ENCODE measurements around the gene HHIPL1.

DNA sequence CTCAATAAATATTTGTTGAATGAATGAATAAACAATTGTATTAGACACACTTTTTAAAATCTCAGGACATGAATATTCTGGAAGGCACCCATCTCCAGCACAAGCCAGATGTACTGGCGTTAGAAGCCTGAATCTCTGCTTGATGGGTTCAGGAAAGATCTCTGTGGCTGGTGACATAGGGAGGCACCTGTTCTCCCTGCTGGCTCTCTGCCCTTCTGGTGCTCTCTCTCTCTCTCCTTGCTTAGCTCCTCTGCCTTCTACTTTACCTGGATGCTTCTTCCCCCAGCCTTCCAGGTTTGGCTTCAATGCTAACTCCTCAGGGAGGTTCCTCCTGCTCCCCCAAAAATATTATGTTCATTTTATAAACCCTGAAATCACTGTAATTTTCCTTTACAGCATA is 40.7 kb downstream of the HHIPL1 start:
- TF ChIP-seq POLR2A (IDR thresholded peaks at IDR 0.05; ENCODE audit: low read length) = no peak
- no peak for TF ChIP-seq GATA1 (IDR thresholded peaks at IDR 0.05; ENCODE audit: low read depth, low read length)

All from erythroblast (primary cell).